Measurements from ENCODE around the gene SMPDL3A.

DNA sequence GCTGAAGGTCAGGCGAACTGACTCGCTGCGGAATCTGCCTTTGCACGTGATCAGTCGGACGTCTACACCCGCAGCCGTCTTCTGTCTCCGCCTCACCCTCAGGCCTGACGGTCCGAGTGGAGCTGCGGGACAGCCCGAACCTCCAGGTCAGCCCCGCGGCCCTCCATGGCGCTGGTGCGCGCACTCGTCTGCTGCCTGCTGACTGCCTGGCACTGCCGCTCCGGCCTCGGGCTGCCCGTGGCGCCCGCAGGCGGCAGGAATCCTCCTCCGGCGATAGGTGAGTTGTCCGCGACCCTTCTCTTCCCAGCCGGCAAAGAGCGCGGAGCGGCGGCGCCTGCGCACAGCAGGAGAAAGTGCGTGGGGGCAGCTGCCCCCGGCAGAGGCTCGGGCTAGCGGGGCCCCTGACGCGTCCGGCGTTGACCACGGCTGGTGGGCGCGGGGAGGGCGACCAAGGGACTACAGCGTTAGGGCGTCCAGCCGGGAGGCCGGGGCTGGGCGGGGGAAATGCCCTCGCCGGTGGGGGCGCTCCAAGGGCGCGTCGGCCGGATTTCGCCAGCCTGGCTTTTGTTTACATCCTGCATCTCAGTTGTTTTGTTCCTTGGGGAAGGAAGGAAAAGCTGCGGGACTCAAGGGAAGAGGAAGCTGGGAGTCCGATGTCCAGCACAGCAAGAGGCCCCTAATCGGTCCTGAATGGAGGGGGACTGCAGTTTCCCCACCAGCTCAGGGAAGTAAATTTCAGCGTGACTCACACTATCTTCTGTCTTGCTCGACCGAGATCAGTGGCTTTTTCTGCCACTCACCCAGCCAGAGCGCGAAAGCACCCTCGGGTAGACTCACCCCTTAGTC, at the start of gene SMPDL3A:
- peak; percentile 26 for TF ChIP-seq CTCF (IDR thresholded peaks at IDR 0.05)
- no peak for TF ChIP-seq EZH2 (IDR thresholded peaks at IDR 0.05; ENCODE audit: borderline replicate concordance, insufficient read depth, low read depth, low read length, poor library complexity, severe bottlenecking)

Measured in B cell (primary cell).